ENCODE data around the gene INTS7.

INTS7 gene

GRCh38 chr1:212035123-212035834 is at the start of gene INTS7, which contains the start of gene DTL:
Gene INTS7, minus strand, starts transcription at chr1:212035557. Its CDS starts 120 bp downstream, at chr1:212035437.
Gene DTL, plus strand, starts transcription at chr1:212035748. Its CDS starts 143 bp downstream, at chr1:212035891.
- TF ChIP-seq POLR2A (IDR thresholded peaks at IDR 0.05; ENCODE audit: low read depth, low read length), result peak; percentile 49
- FAIRE-seq, result no peak
- DNase-seq (ENCODE audit: insufficient read length, low spot score), result peak; percentile 75

GRCh38 chr1:212082765-212083406 is 47.5 kb upstream of the INTS7 start:
- no peak for TF ChIP-seq POLR2A (IDR thresholded peaks at IDR 0.05; ENCODE audit: low read depth, low read length)
- no peak for DNase-seq (ENCODE audit: insufficient read length, low spot score)
- no peak for FAIRE-seq

GRCh38 chr1:212078826-212079225 is 43.5 kb upstream of the INTS7 start:
- DNase-seq (ENCODE audit: insufficient read length, low spot score), result no peak
- FAIRE-seq, result no peak
- no peak for TF ChIP-seq POLR2A (IDR thresholded peaks at IDR 0.05; ENCODE audit: low read depth, low read length)

GRCh38 chr1:212077028-212077427 is 41.7 kb upstream of the INTS7 start:
- no peak for TF ChIP-seq POLR2A (IDR thresholded peaks at IDR 0.05; ENCODE audit: low read depth, low read length)
- FAIRE-seq (no peak), DNase-seq (ENCODE audit: insufficient read length, low spot score) (no peak)

- DNase-seq (ENCODE audit: insufficient read length, low spot score), result no peak
- no peak for TF ChIP-seq POLR2A (IDR thresholded peaks at IDR 0.05; ENCODE audit: low read depth, low read length)
- FAIRE-seq, result no peak
These were observed 39.5 kb upstream of the INTS7 start for GRCh38 chr1:212074856-212075255.

- FAIRE-seq (no peak), DNase-seq (ENCODE audit: insufficient read length, low spot score) (no peak)
- TF ChIP-seq POLR2A (IDR thresholded peaks at IDR 0.05; ENCODE audit: low read depth, low read length), result no peak
These were observed 39.0 kb upstream of the INTS7 start for GRCh38 chr1:212074313-212074712.

- TF ChIP-seq POLR2A (IDR thresholded peaks at IDR 0.05; ENCODE audit: low read depth, low read length), result no peak
These were observed 38.1 kb upstream of the INTS7 start for GRCh38 chr1:212073490-212073889.

GRCh38 chr1:212072047-212072446 is 36.7 kb upstream of the INTS7 start:
- DNase-seq (ENCODE audit: insufficient read length, low spot score) (no peak), FAIRE-seq (no peak)
- no peak for TF ChIP-seq POLR2A (IDR thresholded peaks at IDR 0.05; ENCODE audit: low read depth, low read length)

More at GRCh38 chr1:212073490-212073889, 38.1 kb upstream of the INTS7 start:
- FAIRE-seq (no peak), DNase-seq (ENCODE audit: insufficient read length, low spot score) (no peak)

GRCh38 chr1:212070720-212071302 is 35.5 kb upstream of the INTS7 start:
- no peak for FAIRE-seq
- no peak for DNase-seq (ENCODE audit: insufficient read length, low spot score)
- TF ChIP-seq POLR2A (IDR thresholded peaks at IDR 0.05; ENCODE audit: low read depth, low read length), result no peak

- TF ChIP-seq POLR2A (IDR thresholded peaks at IDR 0.05; ENCODE audit: low read depth, low read length), result no peak
- FAIRE-seq (no peak), DNase-seq (ENCODE audit: insufficient read length, low spot score) (no peak)
These were observed 32.4 kb upstream of the INTS7 start for GRCh38 chr1:212067787-212068186.

GRCh38 chr1:212062832-212063438 is 27.6 kb upstream of the INTS7 start:
- no peak for DNase-seq (ENCODE audit: insufficient read length, low spot score)
- no peak for FAIRE-seq
- no peak for TF ChIP-seq POLR2A (IDR thresholded peaks at IDR 0.05; ENCODE audit: low read depth, low read length)

GRCh38 chr1:212060632-212061472 is 25.5 kb upstream of the INTS7 start:
- no peak for TF ChIP-seq POLR2A (IDR thresholded peaks at IDR 0.05; ENCODE audit: low read depth, low read length)
- DNase-seq (ENCODE audit: insufficient read length, low spot score) (no peak), FAIRE-seq (no peak)

GRCh38 chr1:212055333-212055732 is 20.0 kb upstream of the INTS7 start:
- DNase-seq (ENCODE audit: insufficient read length, low spot score), result no peak
- TF ChIP-seq POLR2A (IDR thresholded peaks at IDR 0.05; ENCODE audit: low read depth, low read length), result no peak
- no peak for FAIRE-seq
